CD4-positive, alpha-beta memory T cell (primary cell): ENCODE measurements around the gene CCDC190. TPM values are rescaled to one million over a fixed set of nuclear protein-coding genes. Genes with fewer than 3 reads are reported as not detected.

Source experiments
- CTCF ChIA-PET: fragments of 350-600 bp; sonication (Branson Sonifier 250); formaldehyde crosslinking; loops from one replicate; lab custom pipeline; 2021; ENCODE audit warnings: inconsistent platforms; ENCODE audit not compliant: partially characterized antibody; lab: Charles Lee
- POLR2A ChIA-PET: fragments of 350-600 bp; sonication (Branson Sonifier 250); formaldehyde crosslinking; loops from one replicate; lab custom pipeline; 2021; ENCODE audit not compliant: partially characterized antibody; lab: Charles Lee
- DNase-seq, 5 donors: peaks; one replicate each; pipeline versions ENCODE4 v3.0.0 to v3.0.0-alpha.2; 2020 to 2022; ENCODE audit warnings: mixed read lengths in 1 of 5
- H3K27ac ChIP-seq: one replicate; pipeline ENCODE4 v1.7.0; 2013; ENCODE audit warnings: low read depth, low read length
- H3K27me3 ChIP-seq: 2 replicates; pipeline ENCODE4 v1.7.0; 2013; ENCODE audit warnings: mild to moderate bottlenecking, low read length, moderate library complexity; ENCODE audit not compliant: insufficient read depth
- H3K36me3 ChIP-seq: 2 replicates; pipeline ENCODE4 v1.7.0; 2013; ENCODE audit warnings: mild to moderate bottlenecking, low read length, moderate library complexity; ENCODE audit not compliant: insufficient read depth
- H3K4me1 ChIP-seq: 2 replicates; pipeline ENCODE4 v1.7.0; 2013; ENCODE audit warnings: mild to moderate bottlenecking, low read length, moderate library complexity; ENCODE audit not compliant: insufficient read depth
- H3K4me3 ChIP-seq, 2 donors: one replicate each; pipeline ENCODE4 v1.7.0; 2013; ENCODE audit warnings: low read length in 2 of 2, mild to moderate bottlenecking in 1 of 2
- H3K9me3 ChIP-seq, 2 donors: one replicate each; pipeline ENCODE4 v1.7.0; 2013; ENCODE audit warnings: low read length in 2 of 2, control low read depth in 1 of 2; ENCODE audit not compliant: control insufficient read depth in 1 of 2
- H3K27ac Mint-ChIP-seq, 7 donors: one replicate each; pipeline ENCODE4 v1.8.0; 2020 to 2021; ENCODE audit warnings: mixed read lengths in 7 of 7, mild to moderate bottlenecking in 6 of 7, inconsistent platforms in 3 of 7, moderate library complexity in 3 of 7
- H3K27me3 Mint-ChIP-seq, 2 donors: one replicate each; pipeline ENCODE4 v1.8.0; 2020 to 2021; ENCODE audit warnings: mixed read lengths in 2 of 2
- H3K36me3 Mint-ChIP-seq, 2 donors: one replicate each; pipeline ENCODE4 v1.8.0; 2020 to 2021; ENCODE audit warnings: mixed read lengths in 2 of 2, inconsistent platforms in 1 of 2, mild to moderate bottlenecking in 1 of 2
- H3K4me1 Mint-ChIP-seq, 4 donors: one replicate each; pipeline ENCODE4 v1.8.0; 2020 to 2021; ENCODE audit warnings: mixed read lengths in 4 of 4, mild to moderate bottlenecking in 1 of 4
- H3K4me3 Mint-ChIP-seq, 8 donors: one replicate each; pipeline ENCODE4 v1.8.0; 2020 to 2021; ENCODE audit warnings: mixed read lengths in 8 of 8, mild to moderate bottlenecking in 7 of 8, moderate library complexity in 6 of 8, inconsistent platforms in 3 of 8
- H3K9me3 Mint-ChIP-seq, 8 donors: one replicate each; pipeline ENCODE4 v1.8.0; 2020 to 2021; ENCODE audit warnings: mixed read lengths in 8 of 8, mild to moderate bottlenecking in 5 of 8, inconsistent platforms in 3 of 8, moderate library complexity in 1 of 8
- intact Hi-C: fragments of 100-400 bp; cut with micrococcal nuclease; formaldehyde crosslinking; loops from one replicate; pipeline ENCODE4 v1.15.1; 2023
- polyA plus RNA-seq, 2 donors: library from polyadenylated mRNA; unstranded; fragments of 300-500 nt; fragmentation: Illumina TruSeq; gene quantifications; one replicate each; pipeline ENCODE4 v1.2.3, GENCODE V29; 2021
- total RNA-seq, 2 experiments: library from RNA; stranded (reverse); gene quantifications; one replicate each; pipeline ENCODE4 v1.2.3, GENCODE V29; 2021

CCDC190 gene
- total and polyA plus RNA-seq, 4 experiments from 2014 or later, result not detected

DNA sequence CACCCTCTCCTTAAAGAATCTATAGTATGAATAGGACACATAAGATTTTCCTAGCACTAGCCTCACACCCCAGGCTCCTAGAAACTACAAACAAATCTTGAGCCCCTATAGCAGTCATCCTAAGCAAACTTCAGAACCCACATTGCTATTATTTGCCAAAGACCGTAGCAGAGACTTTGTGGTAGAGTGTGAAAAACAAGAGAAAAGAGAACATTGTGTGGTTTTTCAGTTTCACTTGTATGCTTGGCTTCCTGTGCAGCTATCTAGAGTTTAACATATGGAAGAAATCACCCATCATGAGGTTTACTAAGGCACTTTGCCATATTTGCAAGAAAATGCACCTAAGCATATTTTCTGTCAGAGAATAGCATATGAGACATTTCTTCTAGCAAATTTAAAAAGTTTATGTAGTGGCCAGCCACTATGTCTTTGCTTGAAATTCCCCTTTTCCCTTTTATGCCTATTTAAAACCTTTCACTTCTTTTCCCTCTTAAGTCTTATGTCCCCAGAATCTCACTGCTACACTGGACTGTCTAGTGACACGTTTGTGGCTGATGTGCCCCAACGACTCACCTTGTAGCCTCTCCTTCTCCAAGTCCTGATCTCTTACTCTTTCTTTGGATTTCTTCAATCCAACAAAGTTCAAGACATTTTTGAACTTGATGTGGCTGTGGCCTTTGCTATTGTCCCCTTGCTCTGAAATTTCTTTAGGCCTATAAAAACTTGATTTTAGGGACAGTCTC, 25.6 kb downstream of the CCDC190 start:
- CTCF ChIA-PET, result interaction anchor here (3.0 kb wide), 1 partner anchor 13 kb away, joined by 20 read pairs; no protein-coding TSS in a partner anchor
- peaks cover 4 to 5% of the 10 kb centered on the region in 2 donors for H3K36me3 Mint-ChIP-seq
- H3K4me1 Mint-ChIP-seq, result peaks cover 0 to 2% (median 0%) of the 10 kb centered on the region in 4 donors
- H3K4me3 Mint-ChIP-seq, result no peak overlapping the region
- Histone ChIP-seq H3K27ac (no peak overlapping the region), H3K9me3 (no peaks in the 10 kb centered on the region), H3K27me3 (no peaks in the 10 kb centered on the region), H3K36me3 (no peaks in the 10 kb centered on the region), H3K4me1 (no peaks in the 10 kb centered on the region), H3K4me3 (no peak overlapping the region)
- H3K27me3 Mint-ChIP-seq, result peaks cover 2 to 8% of the 10 kb centered on the region in 2 donors
- no peak for DNase-seq
- peaks cover 4 to 23% (median 18%) of the 10 kb centered on the region in 8 donors for H3K9me3 Mint-ChIP-seq
- POLR2A ChIA-PET, result no interaction called here
- H3K27ac Mint-ChIP-seq, result no peak overlapping the region
- intact Hi-C loops, result no loop called here

DNA sequence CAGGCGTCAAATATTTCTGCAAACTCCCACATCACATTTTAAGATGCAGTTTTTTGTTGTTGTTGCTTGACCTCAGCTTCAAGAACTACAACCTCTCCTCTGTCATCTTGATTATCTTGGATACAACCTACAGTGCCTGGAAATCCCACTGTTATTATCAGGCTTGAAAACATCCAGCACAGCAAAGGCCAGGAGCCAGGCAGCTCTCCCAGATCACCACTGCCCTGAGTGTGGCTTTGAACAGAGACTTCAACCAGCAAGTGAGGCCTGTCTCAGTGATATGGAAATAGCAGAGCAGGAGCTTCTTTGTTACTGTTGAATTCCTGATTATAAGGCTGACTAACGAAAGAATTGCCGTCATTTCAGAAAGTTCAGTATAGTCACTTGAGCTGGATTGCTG, 28.5 kb downstream of the CCDC190 start:
- intact Hi-C loops, result no loop called here
- ChIA-PET CTCF (interaction anchor here (0.6 to 3.0 kb wide), 3 partner anchors 15 to 345 kb away, joined by 3 to 20 read pairs (median 3); no protein-coding TSS in a partner anchor), POLR2A (no interaction called here)
- peaks cover 0 to 2% (median 0%) of the 10 kb centered on the region in 4 donors for H3K4me1 Mint-ChIP-seq
- no peaks in the 10 kb centered on the region for H3K9me3 ChIP-seq
- H3K9me3 Mint-ChIP-seq, result peaks cover 0 to 5% (median 0%) of the 10 kb centered on the region in 8 donors
- no peaks in the 10 kb centered on the region for H3K4me1 ChIP-seq
- H3K27ac Mint-ChIP-seq, result no peak overlapping the region
- no peak overlapping the region for H3K27ac ChIP-seq
- H3K4me3 Mint-ChIP-seq, result no peak overlapping the region
- no peaks in the 10 kb centered on the region for H3K36me3 ChIP-seq
- DNase-seq, result no peak
- H3K36me3 Mint-ChIP-seq, result no peaks in the 10 kb centered on the region
- H3K27me3 Mint-ChIP-seq, result peaks cover 2 to 13% of the 10 kb centered on the region in 2 donors
- no peak overlapping the region for H3K4me3 ChIP-seq
- H3K27me3 ChIP-seq, result no peaks in the 10 kb centered on the region

DNA sequence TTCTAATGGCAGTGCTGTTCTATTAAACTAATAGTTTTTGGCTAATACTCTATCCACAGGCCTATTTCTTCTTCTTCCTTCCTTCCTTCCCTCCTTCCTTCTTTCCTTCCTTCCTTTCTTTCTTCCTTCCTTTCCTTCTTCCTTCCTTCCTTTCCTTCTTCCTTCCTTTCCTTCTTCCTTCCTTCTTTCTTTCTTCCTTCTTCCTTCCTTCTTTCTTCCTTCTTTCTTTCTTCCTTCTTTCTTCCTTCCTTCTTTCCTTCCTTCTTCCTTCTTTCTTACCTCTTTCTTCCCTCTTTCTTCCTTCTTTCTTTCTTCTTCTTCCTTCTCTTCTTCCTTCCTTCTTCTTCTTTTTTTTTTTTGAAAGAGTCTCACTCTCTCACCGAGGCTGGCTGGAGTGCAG, 31.7 kb downstream of the CCDC190 start:
- no peak for DNase-seq
- peaks cover 0 to 2% (median 0%) of the 10 kb centered on the region in 8 donors for H3K9me3 Mint-ChIP-seq
- Histone ChIP-seq H3K4me1 (no peaks in the 10 kb centered on the region), H3K27ac (no peak overlapping the region), H3K9me3 (no peaks in the 10 kb centered on the region), H3K27me3 (no peaks in the 10 kb centered on the region), H3K4me3 (no peak overlapping the region), H3K36me3 (no peaks in the 10 kb centered on the region)
- no peaks in the 10 kb centered on the region for H3K4me1 Mint-ChIP-seq
- POLR2A ChIA-PET, result no interaction called here
- H3K27ac Mint-ChIP-seq, result no peak overlapping the region
- no peaks in the 10 kb centered on the region for H3K36me3 Mint-ChIP-seq
- CTCF ChIA-PET, result interaction anchor here (1.0 kb wide), 1 partner anchor 20 kb away, joined by 3 read pairs; no protein-coding TSS in a partner anchor
- H3K27me3 Mint-ChIP-seq, result peaks cover 6 to 21% of the 10 kb centered on the region in 2 donors
- intact Hi-C loops, result no loop called here
- no peak overlapping the region for H3K4me3 Mint-ChIP-seq

DNA sequence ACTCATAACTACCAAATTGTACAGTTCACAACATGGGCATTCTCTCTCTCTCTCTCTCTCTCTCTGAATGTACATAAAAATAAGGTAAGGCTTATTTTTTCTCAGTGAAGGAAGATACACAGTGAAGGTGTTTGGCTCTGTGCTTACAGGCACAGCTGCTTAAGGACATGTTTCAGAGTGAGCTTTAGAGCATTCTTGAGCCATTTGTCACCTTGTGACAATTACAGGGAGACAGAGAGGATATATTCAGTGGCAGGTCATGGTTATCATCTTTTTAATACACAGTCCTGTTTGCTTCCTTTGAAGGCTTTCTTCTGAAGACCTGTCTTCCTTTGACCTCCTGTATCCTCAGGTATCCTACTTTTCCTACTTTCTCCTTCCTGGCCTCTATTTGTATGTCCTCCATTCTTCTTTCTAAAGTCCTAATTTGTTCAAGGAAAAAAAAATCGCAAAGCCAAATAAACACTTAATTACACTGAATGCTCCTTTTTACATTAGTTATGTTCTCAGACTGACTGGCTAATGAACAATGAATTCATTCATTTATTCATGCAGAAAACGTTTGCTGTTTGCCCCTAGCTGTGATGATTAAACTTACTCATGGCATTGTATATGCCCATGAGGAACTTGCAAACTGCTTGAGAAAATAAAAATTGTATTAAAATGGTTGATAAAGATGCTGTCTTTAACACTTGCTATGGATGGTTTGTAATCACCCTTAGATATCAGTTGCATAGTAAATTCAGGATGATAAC, 37.0 kb downstream of the CCDC190 start:
- Histone ChIP-seq H3K36me3 (no peaks in the 10 kb centered on the region), H3K27ac (no peak overlapping the region), H3K4me3 (no peak overlapping the region), H3K27me3 (peaks cover 4% of the 10 kb centered on the region), H3K4me1 (peaks cover 15% of the 10 kb centered on the region), H3K9me3 (no peaks in the 10 kb centered on the region)
- no peak overlapping the region for H3K27ac Mint-ChIP-seq
- ChIA-PET CTCF (interaction anchor here (1.6 kb wide), 1 partner anchor 30 kb away, joined by 5 read pairs; no protein-coding TSS in a partner anchor), POLR2A (no interaction called here)
- no peak for DNase-seq
- intact Hi-C loops, result no loop called here
- H3K27me3 Mint-ChIP-seq, result peaks cover 11 to 24% of the 10 kb centered on the region in 2 donors
- no peaks in the 10 kb centered on the region for H3K36me3 Mint-ChIP-seq
- peak overlapping the region in 1 of 8 donors; percentile 2 for H3K4me3 Mint-ChIP-seq
- H3K9me3 Mint-ChIP-seq, result peaks cover 0 to 2% (median 0%) of the 10 kb centered on the region in 8 donors
- peaks cover 10 to 17% (median 13%) of the 10 kb centered on the region in 4 donors for H3K4me1 Mint-ChIP-seq

DNA sequence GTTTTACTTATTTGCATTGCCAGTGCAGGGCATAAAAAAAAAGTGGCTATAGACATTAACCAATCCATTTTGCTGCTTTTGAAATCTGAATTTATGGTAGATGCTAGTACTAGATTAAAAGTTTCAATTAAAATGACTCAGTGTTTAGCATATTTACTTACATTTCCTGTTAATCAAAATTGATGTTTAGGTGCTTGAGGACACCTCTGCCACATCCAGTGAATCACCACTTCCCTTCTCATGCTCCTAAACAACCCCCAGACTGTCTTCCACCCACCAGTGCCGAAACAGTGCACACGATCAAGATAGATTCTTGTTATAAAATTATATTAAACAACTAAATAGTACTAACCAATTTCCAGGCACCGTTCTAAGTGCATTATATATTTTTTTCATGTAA, 37.7 kb downstream of the CCDC190 start:
- peaks cover 10 to 17% (median 13%) of the 10 kb centered on the region in 4 donors for H3K4me1 Mint-ChIP-seq
- no peaks in the 10 kb centered on the region for H3K9me3 ChIP-seq
- peaks cover 15% of the 10 kb centered on the region for H3K4me1 ChIP-seq
- H3K36me3 Mint-ChIP-seq, result no peaks in the 10 kb centered on the region
- POLR2A ChIA-PET, result no interaction called here
- DNase-seq, result peak in 1 of 5 donors; percentile 2
- no peak overlapping the region for H3K27ac ChIP-seq
- peak overlapping the region in 6 of 8 donors; percentile 1 to 70 (median 46) for H3K4me3 Mint-ChIP-seq
- intact Hi-C loops, result no loop called here
- CTCF ChIA-PET, result interaction anchor here (1.6 kb wide), 1 partner anchor 31 kb away, joined by 5 read pairs; no protein-coding TSS in a partner anchor
- H3K27me3 ChIP-seq, result peaks cover 4% of the 10 kb centered on the region
- H3K27me3 Mint-ChIP-seq, result peaks cover 11 to 20% of the 10 kb centered on the region in 2 donors
- H3K36me3 ChIP-seq, result no peaks in the 10 kb centered on the region
- H3K27ac Mint-ChIP-seq, result peak overlapping the region in 1 of 7 donors; percentile 36
- H3K9me3 Mint-ChIP-seq, result peaks cover 0 to 2% (median 0%) of the 10 kb centered on the region in 8 donors
- H3K4me3 ChIP-seq, result no peak overlapping the region

DNA sequence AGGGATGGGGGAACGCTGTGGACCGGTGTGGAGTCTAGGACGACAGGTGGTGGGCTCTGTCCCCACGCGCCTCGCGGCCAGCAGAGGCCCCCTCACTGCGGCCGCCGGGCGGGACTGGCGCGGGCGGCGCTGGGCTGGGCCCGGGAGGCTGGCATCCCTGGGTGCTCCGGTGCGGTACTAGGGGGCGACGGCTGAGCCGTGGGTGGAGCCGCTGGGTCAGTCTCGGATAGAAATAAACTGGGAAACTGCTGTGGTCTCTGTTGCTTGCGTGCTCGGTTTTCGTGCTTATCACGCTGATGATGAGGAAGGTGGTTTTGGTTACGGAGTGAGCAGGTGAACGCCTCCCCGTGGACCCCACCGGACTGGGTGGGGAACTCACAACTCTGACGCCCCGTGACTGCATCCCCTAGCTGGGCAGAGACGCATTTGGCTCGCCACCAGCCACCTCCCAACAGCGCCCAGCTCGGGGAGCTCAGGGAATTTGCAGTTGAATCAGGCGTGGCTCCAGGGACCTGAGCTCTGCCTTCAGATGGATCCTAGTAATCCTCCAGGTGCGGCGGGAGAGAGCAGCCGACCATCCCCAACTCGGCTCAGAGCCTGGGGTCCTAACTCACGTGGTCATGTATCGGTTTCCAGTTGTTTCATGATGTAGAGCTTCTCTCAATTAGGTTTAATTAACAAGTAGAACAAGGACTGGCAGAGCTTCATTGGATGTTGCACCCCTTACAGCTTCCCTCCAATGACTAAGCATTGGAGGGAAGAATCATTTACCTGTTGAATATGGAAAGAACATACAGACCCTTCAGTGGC, 38.4 kb downstream of the CCDC190 start:
- Histone ChIP-seq H3K4me3 (peak overlapping the region in 1 of 2 donors; percentile 11), H3K36me3 (no peaks in the 10 kb centered on the region), H3K27me3 (peaks cover 4% of the 10 kb centered on the region), H3K4me1 (peaks cover 15% of the 10 kb centered on the region), H3K9me3 (no peaks in the 10 kb centered on the region), H3K27ac (no peak overlapping the region)
- DNase-seq, result peak in 1 of 5 donors; percentile 22
- H3K4me1 Mint-ChIP-seq, result peaks cover 10 to 17% (median 13%) of the 10 kb centered on the region in 4 donors
- peak overlapping the region; percentile 62 to 83 (median 72) for H3K4me3 Mint-ChIP-seq
- POLR2A ChIA-PET, result no interaction called here
- peaks cover 11 to 19% of the 10 kb centered on the region in 2 donors for H3K27me3 Mint-ChIP-seq
- H3K36me3 Mint-ChIP-seq, result no peaks in the 10 kb centered on the region
- H3K9me3 Mint-ChIP-seq, result peaks cover 0 to 2% (median 0%) of the 10 kb centered on the region in 8 donors
- H3K27ac Mint-ChIP-seq, result peak overlapping the region in 2 of 7 donors; percentile 39 to 68
- CTCF ChIA-PET, result interaction anchor here (1.6 kb wide), 1 partner anchor 31 kb away, joined by 5 read pairs; no protein-coding TSS in a partner anchor
- intact Hi-C loops, result no loop called here
